Type B pancreatic cell (in vitro differentiated cells): Measurements from ENCODE around the gene MEF2C. TPM values are rescaled to one million over a fixed set of nuclear protein-coding genes. Genes with fewer than 3 reads are reported as not detected.

Experiments used
- DNase-seq: peaks from one replicate; pipeline ENCODE4 v3.0.0; 2021; ENCODE audit warnings: mixed read lengths; ENCODE audit not compliant: unreplicated experiment; ENCODE audit errors: extremely low spot score
- H3K27ac Mint-ChIP-seq: 2 replicates; pipeline ENCODE4 v1.8.0; 2021; ENCODE audit warnings: mild to moderate bottlenecking, mixed read lengths
- H3K27me3 Mint-ChIP-seq: 2 replicates; pipeline ENCODE4 v1.8.0; 2021; ENCODE audit warnings: mixed read lengths
- H3K36me3 Mint-ChIP-seq: 2 replicates; pipeline ENCODE4 v1.8.0; 2021; ENCODE audit warnings: mixed read lengths
- H3K4me1 Mint-ChIP-seq: one replicate; pipeline ENCODE4 v1.8.0; 2021; ENCODE audit warnings: mixed read lengths; ENCODE audit not compliant: unreplicated experiment
- H3K4me3 Mint-ChIP-seq: 2 replicates; pipeline ENCODE4 v1.8.0; 2021; ENCODE audit warnings: mild to moderate bottlenecking, mixed read lengths
- H3K9me3 Mint-ChIP-seq: 2 replicates; pipeline ENCODE4 v1.8.0; 2021; ENCODE audit warnings: mixed read lengths
- total RNA-seq: library from RNA; stranded (reverse); gene quantifications from 2 replicates; pipeline ENCODE4 v1.2.1, GENCODE V29; 2021; ENCODE audit warnings: low replicate concordance
- TF ChIP-seq, protein P1 (sequence below): fragments of 200-600 bp; sonication (generic); conservative IDR thresholded peaks from 2 replicates; pipeline ENCODE4 v1.5.0; 2021; ENCODE audit warnings: antibody characterized with exemption, mild to moderate bottlenecking

MEF2C gene
- total RNA-seq, 1 donor from 2014 or later, result 12.0 TPM

GRCh38 chr5:88813805-88814575 is 69.0 kb downstream of the MEF2C start:
- H3K36me3 Mint-ChIP-seq, result no peaks in the 10 kb centered on the region
- H3K4me1 Mint-ChIP-seq, result peaks cover 8% of the 10 kb centered on the region
- no peaks in the 10 kb centered on the region for H3K27me3 Mint-ChIP-seq
- no peak overlapping the region for H3K4me3 Mint-ChIP-seq
- no peak overlapping the region for H3K27ac Mint-ChIP-seq
- no peaks in the 10 kb centered on the region for H3K9me3 Mint-ChIP-seq
- TF ChIP-seq, protein P1, sequence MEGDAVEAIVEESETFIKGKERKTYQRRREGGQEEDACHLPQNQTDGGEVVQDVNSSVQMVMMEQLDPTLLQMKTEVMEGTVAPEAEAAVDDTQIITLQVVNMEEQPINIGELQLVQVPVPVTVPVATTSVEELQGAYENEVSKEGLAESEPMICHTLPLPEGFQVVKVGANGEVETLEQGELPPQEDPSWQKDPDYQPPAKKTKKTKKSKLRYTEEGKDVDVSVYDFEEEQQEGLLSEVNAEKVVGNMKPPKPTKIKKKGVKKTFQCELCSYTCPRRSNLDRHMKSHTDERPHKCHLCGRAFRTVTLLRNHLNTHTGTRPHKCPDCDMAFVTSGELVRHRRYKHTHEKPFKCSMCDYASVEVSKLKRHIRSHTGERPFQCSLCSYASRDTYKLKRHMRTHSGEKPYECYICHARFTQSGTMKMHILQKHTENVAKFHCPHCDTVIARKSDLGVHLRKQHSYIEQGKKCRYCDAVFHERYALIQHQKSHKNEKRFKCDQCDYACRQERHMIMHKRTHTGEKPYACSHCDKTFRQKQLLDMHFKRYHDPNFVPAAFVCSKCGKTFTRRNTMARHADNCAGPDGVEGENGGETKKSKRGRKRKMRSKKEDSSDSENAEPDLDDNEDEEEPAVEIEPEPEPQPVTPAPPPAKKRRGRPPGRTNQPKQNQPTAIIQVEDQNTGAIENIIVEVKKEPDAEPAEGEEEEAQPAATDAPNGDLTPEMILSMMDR, result no peak
- no peak for DNase-seq

GRCh38 chr5:88813244-88813643 is 69.7 kb downstream of the MEF2C start:
- TF ChIP-seq, protein P1, result no peak
- H3K9me3 Mint-ChIP-seq, result no peaks in the 10 kb centered on the region
- H3K4me1 Mint-ChIP-seq, result peaks cover 8% of the 10 kb centered on the region
- no peak overlapping the region for H3K4me3 Mint-ChIP-seq
- DNase-seq, result no peak
- H3K27ac Mint-ChIP-seq, result no peak overlapping the region
- no peaks in the 10 kb centered on the region for H3K36me3 Mint-ChIP-seq
- H3K27me3 Mint-ChIP-seq, result no peaks in the 10 kb centered on the region

- H3K4me3 Mint-ChIP-seq, result no peak overlapping the region
- DNase-seq, result no peak
- no peaks in the 10 kb centered on the region for H3K4me1 Mint-ChIP-seq
- H3K27ac Mint-ChIP-seq, result no peak overlapping the region
- no peaks in the 10 kb centered on the region for H3K27me3 Mint-ChIP-seq
- H3K36me3 Mint-ChIP-seq, result peaks cover 3% of the 10 kb centered on the region
- H3K9me3 Mint-ChIP-seq, result no peaks in the 10 kb centered on the region
- TF ChIP-seq, protein P1, result no peak
These were observed 74.8 kb downstream of the MEF2C start for GRCh38 chr5:88808153-88808552.

DNA sequence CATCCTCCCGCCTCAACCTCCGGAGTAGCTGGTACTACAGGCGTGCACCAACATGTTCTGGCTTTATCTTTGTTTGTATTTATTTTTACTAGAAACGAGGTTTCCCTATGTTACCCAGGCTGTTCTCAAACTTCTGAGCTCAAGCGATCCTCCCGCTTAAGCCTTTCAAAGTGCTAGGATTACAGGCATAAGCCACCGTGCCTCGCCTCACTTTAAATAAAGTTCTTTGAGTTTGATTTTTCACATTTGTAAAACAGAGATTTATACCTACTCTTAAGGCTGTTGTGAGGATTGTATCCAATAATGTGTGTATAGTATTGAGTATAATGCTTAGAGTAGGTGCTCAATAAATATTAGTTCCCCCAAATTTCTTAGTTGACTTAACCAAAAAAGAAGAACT is 75.7 kb downstream of the MEF2C start:
- DNase-seq, result no peak
- no peaks in the 10 kb centered on the region for H3K4me1 Mint-ChIP-seq
- H3K27ac Mint-ChIP-seq, result no peak overlapping the region
- no peaks in the 10 kb centered on the region for H3K9me3 Mint-ChIP-seq
- peaks cover 3% of the 10 kb centered on the region for H3K36me3 Mint-ChIP-seq
- H3K4me3 Mint-ChIP-seq, result no peak overlapping the region
- TF ChIP-seq, protein P1, result no peak
- no peaks in the 10 kb centered on the region for H3K27me3 Mint-ChIP-seq

GRCh38 chr5:88806338-88806737 is 76.6 kb downstream of the MEF2C start:
- no peak for DNase-seq
- TF ChIP-seq, protein P1, result no peak
- H3K27me3 Mint-ChIP-seq, result no peaks in the 10 kb centered on the region
- no peak overlapping the region for H3K27ac Mint-ChIP-seq
- no peaks in the 10 kb centered on the region for H3K4me1 Mint-ChIP-seq
- no peak overlapping the region for H3K4me3 Mint-ChIP-seq
- no peaks in the 10 kb centered on the region for H3K9me3 Mint-ChIP-seq
- H3K36me3 Mint-ChIP-seq, result peaks cover 3% of the 10 kb centered on the region
